ENCODE results near the gene PITX2.

PITX2 gene

DNA sequence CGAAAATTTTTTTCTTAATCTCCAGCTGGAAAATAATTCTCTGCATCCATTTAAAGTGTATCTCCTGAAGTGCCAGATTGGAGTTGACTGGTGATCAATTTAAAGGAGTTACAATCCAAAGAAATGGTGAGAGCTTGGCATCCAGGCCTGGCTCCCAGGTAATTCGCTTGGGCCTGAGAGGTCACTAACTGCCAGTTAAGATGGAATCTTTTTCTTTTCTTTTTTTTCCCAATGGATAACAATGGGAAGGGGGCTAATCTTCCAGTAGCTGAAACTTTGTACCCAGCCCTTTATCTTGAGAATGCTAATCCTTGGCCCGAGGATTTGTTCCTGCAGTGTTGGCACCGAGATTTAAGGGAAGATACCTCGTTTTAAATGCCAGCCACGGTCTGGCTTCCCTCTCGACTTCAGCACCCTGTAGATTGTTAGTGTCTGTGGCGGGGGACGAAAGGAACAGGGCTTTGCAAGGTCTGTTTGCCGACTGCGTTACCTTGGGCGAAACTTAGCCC is 13.3 kb upstream of the PITX2 start:
- DNase-seq, result no peak

DNA sequence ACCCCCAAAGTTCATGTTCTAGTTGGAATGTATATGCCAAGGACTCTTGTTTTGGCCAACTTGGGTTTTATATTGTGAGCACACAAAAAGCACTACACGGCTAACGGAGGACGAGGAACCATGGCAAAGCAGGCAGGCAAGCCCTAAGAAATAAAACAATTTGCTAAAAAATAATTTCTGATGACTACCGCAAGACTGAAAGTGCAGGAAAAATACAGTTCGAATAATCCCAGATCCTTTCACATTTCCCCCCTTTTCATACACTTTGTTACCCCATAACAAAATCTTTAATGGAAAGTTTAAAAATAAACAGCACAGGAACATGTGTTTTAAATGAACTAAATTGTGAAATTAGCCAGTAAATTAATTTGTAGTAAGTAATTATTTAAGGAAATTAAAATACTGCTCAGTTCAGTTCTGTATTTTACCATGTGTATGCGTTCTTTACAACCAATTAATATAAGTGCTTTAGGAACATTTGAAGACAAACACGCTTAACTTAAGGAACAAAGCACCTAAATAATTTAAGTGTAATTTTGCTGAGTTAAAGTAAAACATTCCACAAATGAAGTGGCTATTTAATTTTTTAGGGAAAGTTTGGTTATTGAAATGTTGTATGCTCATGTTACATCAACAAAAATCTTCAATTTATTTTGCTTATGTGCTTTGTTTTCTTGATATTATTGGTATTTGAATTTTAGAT is 12.4 kb upstream of the PITX2 start:
- no peak for DNase-seq

DNA sequence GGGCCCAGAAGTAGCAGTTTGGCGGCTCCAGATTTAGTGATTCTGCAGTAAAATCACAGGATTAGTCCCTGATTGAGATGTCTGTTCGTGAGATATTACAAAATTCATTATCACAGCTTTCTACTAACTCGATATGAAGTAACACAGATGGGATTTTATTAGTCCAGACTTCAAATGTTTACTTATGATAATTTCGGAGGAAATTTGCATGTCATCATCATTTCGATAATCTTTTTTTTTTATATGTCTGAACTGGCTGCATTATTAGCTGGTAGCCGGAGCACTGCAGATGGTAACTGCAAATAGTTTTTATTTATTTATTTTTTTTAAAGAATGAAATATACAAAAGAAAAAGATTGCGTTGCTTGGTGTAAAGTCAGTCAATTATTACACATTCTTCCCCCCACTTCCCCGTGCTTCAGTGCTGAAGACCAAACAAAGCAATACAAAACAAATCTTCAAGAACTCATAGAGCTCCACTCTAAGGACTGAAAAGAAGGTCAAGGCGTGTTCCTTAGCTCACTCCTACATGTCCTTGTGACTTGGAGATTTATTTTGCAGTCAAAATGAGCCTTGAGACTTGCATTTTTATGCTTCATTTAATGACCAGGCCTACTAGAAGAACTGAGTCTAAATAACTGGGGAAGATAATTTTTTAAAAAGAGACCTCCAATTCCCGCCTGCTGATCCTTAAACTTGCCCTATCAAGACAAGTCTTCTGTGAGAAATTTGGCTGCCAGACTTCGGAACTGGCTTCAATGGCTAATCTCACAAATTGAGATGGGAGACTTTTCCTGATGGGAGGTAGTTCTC is 11.7 kb upstream of the PITX2 start:
- no peak for DNase-seq

DNA sequence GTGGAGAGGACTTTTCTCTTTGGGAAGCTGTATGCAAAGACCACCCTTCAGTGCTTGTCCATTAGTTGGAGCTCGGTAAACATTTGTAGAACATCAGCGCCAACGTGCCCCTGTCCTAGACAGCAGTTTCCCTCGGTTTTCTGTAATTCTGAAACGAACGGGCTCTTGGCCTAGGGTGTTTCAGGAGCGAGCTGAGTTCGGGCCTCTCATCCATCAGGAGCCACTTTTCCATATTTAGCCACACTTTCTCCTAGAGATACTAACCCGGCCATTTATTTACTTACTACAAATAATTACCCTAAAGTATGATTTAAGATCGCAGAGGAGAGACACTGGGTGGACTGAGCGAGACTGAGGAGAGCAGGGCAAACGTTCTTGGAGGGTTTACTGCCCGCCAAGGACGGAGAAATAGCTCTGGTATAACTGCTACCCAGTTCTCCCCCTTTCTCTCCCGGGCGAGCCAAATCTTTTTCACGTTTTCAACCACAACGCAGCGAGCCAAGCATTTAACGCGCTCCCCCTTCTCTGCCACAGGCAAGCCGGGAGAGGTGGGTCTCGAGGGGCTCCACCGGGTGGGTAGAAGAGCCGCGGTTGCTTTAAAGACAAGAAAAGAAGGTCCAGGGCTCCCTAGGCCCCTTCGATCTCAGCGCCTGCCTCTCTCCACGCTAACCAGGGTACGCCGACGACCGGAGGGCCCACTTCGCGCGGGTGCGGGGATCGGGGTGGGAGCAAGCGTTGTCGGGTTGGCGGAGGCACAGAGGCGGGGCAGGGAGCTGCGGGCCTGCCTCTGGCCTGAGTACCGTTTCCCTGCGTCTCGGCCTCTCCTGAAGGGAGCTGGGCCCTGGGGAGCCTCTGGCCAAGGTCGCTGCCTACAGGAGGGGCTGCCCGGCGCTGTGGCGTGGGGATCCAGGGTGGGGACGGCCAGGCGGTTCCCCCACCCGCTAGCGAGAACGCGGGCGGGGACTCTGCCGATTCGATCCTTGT is 10.8 kb upstream of the PITX2 start:
- DNase-seq, result no peak

DNA sequence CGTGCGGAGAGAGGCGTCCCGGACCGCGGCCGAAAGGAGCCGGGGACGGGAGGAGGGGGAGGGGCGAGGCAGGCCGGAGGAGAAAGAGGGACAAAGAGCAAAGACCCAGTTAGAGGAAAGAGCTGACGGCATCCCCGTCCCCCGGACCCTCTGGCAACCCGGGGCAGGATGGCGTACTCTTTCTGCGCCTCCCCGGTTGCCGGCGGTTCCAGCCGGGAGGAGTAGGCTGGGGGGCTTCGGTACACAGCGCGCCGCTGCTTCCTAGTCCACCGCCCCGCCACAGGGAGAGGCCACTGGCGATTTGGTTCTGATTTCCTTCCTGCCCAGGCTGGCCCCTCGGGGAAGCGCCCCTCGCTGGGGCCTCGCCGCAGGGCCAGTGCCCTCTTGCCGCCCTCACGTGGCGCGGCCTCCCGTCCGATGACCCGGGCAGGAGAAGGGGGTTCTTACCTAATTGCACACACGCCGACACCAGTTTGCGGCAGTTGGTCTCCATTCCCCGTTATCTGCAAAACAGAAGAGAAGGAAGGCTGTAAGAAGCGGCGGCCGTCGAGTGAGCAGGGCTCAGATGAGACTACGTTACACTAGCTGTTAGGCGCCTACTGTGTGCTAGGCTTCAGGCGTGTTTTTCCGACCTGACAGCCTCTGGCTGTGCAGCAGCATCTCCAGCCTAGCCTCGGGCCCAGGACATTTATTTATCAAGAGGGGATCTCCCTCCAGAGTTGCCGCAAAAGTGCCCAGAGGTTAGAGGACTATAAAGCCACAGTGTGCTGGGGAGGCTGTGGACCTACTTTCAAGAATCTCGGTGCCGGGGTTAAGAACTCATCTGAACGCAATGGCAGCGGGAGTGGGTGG is 9.9 kb upstream of the PITX2 start:
- no peak for DNase-seq

DNA sequence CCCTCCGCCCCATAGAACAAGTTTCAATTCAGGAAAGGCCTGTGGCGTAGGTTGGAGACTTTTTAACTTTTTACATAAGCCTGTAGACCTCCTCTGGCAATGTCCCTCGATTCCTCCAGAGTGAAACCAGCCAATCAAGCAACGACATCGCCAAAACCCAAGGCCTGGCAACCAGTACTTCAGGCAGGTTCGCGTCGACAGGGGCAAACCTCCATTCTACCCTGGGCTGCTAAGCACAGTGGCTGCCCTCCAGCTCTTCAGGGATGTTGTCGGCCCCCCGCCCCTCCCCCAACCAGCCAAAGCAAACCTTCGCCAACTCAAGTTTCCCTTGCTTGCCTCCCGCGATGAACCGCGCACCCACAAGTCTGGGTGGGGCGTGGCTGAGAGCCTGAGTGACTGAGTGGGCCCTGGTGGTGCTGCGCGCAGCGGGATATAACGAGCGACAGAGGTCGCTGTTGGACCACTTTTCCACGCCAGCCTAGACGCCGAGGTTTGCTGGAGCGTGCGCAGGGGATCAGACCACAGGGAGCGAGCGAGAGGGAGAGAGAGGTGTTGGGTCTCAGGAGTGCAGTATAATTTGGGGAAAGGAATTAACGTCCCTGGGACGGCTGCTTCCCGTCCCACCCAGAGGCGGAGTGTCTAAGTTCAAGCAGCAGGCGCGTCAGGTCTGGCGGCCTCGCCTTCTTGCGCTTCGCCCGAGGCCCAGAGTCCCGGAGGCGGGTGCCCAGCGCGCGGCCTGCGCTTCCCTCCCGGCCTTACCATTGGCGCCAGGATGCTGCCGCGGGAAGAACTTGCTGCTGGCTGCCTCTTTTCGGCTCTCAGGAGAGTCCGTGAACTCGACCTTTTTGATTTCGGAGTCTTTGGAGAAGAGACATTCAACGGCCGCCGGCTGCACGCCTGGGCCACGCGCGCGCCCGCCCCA is 9.0 kb upstream of the PITX2 start:
- DNase-seq, result no peak

DNA sequence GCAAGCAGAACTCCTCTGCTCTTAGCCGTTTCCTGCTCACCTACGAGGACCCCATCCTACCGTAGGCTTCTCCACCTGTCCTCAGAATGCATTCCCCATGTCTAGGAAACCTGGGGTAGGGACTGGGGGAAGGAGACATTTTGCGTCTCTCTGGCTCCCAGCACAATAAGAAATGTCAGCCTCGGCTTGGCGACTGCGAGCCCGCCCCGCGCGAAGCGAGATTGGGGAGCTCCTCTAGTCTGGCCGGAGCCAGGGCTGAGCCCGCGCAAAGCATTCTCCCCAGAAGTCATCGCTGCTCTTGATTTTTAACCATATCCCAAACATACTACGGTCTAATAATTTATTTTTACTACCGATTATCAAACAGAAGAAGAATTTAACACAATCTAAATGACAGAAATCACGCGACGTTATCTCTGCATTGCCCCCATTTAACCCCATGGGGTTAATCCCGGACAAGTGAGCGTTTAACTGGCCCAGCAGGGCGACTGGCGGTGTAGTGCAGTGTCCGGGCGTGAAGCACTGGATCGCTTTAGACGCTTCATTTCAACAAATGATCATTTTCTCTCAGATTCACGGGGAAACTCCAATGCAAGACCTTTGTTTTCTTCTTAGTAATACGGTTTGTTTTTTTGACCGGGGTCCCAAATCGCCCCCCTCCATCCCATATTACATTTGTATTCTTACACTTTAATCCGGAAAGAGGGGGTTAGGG is 8.0 kb upstream of the PITX2 start:
- DNase-seq, result no peak

DNA sequence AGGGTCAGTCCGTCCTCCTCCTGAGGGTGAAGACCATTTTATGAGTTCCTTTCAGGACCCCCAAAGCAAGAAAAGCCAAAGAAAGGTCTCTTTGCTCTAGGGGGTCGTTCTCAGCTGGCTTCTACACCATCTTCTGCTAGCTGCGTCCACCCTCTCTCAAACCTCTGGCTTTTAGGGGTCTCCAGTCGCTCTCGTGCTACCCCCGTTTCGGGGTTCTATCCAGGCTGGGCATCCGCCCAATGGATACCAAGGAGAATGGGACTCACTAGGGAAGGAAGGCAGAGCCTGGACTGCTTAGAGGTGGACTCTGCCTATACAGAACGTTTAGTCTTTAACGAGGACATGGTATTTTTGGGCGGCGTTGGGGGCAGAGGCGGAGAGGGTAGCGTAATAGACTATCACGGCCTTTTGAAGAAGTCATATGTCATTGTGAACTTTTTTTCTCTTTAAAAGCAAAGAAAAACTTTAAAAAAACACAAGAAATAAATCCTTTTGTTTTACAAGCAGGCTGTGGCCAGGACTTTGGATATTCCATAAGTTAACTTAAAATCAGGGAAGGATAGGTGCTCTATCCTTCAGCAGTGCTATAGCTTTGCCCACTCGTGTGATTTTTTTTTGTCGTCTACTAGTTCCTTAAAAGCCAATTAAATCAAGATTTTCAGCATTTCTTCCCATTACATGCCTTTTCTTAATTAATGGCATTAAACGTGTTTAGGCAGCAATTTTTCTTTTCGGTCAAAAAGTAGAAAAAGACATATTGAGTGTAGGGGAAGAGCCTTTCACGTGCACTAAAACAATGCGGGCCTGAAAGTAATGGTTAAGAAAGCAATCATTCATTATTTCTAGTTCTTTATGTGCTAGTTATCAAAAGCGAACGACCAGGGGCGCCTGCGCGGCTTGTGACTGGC is 7.2 kb upstream of the PITX2 start:
- DNase-seq, result no peak

DNA sequence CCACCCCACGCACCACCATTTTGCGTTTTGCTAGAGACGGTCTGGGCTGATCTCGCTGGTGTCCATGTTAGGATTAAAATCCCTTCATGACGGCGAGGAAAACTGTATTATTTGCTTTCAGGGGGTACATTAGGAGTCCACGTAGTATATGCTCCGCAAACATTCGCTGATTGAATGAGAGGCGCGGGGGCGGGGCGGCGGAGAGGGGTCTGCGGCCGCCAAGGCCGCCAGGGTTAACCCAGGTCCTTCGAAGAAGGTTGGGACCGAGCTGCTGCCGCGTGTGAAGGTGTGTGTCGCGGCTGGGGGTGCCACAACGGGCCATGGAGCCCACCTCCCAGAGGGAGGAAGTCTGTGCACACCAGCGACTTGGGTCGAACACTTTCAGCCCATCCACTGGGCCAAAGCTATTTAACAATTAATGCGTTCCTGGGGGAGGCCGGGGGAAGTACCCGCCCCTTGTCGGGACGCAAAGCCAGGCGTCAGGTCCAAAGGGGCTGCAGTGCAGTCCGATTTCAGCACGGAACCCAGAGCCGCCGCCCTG is 6.4 kb upstream of the PITX2 start:
- DNase-seq, result no peak

DNA sequence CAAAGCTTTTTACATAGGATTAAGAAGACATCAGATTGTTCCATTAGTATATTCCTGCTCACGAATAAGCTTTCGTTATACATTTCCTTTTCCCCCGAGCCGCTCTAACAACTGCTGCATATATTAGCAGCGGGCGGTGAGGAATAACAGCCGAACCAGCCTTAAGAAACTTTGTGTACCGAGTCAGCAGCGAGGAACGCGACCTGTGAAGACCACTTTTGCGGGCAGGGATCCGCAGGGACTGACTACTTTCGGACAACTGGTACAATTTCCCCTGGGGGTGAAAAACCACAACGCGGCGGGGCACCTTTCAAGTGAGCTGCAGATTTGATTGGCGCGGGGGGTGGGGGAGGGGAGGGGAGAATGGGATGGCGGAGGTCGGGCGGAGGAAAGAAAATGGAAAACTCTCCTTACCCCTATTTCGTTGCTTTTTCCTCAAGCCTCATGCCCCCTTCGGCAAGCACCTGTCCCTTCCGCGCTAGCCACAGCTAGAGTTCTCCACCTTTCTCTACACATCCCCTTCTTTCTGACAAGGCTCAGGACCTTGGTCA is 5.9 kb upstream of the PITX2 start:
- no peak for DNase-seq

DNA sequence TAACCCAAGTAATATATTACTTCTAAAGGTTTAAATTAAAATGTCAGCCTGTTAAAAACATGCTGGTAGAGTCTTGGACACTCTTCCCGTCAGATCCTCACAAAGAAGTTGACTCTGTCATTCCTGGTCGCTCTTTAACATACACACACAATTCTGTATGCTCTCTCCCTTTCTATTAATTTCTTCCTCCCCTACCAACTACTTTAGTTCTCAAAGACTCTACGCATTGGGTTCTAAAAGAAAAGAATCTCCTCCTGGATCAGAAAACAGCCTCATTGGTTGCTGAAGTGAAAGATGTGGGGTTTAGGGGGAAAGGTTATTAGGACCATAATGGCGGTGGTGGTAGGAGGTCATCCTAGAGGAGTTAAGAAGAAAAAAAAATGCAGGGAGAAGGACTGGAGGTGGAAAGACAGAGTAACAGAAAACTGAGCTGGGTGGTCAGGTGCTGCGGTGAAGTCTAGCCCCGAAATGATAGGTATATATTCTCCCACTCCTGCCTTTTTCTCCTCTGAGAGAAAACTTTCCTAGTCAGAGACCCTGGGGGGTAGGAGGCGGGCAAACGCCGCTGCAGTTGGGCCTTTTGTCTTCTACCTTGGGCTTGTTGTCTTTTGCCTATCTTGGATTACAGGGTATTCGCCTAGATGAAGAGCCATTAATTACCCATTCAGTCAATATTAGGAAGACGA is 5.2 kb upstream of the PITX2 start:
- DNase-seq, result no peak

DNA sequence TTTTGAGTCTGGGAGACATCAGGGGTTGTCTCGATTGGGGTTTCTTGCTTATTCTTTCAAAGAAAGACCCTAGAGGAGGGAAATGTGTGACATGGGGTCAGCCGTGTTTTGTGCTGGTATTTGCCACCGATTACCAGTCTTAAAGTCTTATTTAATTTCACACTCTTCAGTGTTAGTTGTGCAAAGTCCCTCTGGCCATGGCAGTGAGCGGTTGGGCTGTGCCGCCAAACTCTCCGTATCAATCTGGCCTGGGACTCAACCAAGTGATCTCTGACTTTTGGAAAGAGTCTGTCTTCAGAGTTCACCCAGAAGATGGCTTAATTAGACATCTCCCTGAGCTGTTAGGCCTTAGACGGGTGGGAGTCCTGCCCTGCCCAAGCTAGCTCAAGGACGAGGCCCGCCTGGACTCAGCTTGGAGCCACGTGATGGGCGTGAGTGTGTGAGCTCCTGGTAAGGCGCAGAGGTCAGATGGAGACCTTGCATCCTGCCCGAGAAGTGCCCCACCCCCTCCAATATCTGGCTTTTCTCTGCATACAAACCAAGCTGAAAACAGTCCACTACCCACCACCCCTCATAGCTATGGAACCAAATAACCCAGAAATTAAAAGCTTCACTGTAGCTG is 3.8 kb upstream of the PITX2 start:
- DNase-seq, result no peak

DNA sequence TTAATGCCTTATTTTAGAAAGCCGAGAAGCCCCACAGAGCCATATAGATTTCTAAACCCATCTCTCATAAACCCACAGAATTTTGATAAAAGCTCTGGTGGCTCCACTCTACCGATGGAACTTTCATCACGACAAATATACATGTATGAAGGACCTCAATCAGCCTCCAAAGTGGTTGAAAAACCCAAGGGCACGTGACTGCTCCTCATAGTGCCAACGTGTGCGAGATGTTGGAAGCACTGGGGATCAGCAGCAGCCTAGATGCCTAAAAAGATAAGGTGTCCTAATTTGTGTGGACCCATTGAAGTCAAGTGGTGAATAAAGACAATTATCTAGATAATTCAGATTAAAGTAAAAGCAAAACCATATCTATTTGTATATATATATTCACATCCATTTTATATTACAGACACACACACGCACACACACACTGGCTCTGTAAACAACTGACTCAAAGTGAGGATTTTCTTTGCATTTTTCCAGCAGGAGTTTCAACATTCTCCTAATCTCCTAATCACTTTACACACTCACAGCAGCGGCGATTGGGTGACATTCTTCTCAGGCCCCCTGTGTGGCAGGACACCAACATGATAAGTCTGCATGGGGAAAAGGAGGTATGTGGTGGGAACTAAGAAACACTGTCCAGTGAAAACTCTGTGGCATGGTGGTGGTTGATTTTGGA is 2.8 kb upstream of the PITX2 start:
- DNase-seq, result no peak

DNA sequence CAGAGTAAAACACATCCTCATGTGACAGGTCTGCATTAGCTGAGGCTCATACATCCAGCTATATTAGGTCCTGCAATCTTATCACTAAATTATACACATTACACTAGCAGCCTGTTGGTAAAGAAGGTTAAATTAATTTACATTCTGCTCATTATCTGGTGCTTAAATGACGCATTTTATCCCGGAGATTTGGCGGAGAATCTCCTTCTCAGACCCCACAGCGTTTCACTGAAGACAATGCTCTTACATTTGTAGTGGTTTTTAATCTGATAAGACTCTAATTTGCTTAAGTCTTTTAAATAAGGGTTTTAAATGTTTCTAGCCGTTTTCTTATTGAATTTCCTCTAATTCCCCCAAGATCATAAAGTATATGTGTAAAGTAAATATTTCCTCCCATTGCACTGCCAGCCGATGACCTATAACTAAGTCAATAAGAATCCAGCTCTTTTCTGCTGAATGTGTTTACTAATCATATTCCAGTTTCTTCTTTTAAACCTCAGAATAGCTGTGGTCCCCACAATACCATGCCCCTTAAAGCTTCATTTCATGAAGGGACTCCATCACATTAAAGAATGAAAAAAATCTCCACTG is 2.1 kb upstream of the PITX2 start:
- no peak for DNase-seq

DNA sequence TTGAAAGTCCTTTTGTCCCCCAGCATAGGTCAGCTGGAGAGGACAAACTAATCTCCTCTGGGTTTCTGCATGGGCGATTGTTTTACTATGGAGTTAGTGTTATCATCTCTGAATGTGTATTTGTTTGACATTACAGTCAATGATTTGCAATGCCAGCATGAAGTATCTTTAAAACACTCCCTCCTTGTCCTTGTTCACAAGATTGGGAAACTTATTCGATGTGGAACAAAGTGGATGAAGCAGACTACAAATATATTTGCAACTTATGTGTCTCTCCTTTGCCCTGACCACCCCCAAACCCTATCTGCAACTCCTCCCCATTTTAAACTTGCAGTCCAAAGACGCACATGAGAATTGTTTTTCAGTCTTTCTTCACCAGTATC is 1.5 kb upstream of the PITX2 start:
- DNase-seq, result no peak

DNA sequence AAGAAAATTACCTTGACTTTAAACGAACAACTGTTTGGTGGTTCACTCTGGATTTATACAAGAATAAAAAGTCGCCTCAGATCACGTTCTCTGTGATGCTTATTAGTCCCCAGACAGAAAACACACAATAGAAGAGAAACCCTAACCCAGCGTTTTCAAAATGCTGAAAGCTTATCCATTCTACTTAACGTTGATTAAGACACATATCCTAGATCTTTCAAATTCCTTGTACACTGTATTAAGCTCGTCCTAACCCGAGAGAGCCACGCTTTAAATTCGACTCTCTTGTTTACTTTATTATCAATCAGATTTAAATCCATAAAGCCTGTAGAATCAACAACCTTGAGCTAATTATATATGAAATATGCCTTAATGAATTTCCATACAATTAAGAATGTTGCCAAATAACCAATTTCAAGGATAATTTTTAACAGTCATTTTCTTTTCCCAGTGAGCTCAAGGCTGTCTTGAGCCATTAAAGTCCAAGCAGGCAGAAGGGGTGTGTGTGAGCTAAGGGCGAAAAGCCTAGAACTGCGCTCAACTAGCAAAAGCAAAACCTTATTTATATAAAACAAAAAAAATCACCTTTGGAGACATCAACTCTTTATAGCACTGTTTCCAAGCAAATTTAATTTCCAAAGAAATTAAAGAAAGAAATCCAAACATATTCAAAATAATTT is 981 bp upstream of the PITX2 start:
- no peak for DNase-seq
